Nephron progenitor cell (in vitro differentiated cells): ENCODE results near the gene AGPS.

Experiments used
- DNase-seq: peaks from one replicate; pipeline ENCODE4 v3.0.0; 2021
- H3K27ac Mint-ChIP-seq: 2 replicates; pipeline ENCODE4 v1.8.0; 2021; ENCODE audit warnings: mild to moderate bottlenecking, moderate library complexity, mixed read lengths
- H3K27me3 Mint-ChIP-seq: 2 replicates; pipeline ENCODE4 v1.8.0; 2021; ENCODE audit warnings: mild to moderate bottlenecking, low read depth, mixed read lengths; ENCODE audit not compliant: poor library complexity
- H3K36me3 Mint-ChIP-seq: 2 replicates; pipeline ENCODE4 v1.8.0; 2021; ENCODE audit warnings: low read depth, mixed read lengths
- H3K4me1 Mint-ChIP-seq: 2 replicates; pipeline ENCODE4 v1.8.0; 2021; ENCODE audit warnings: mixed read lengths
- H3K4me3 Mint-ChIP-seq: 2 replicates; pipeline ENCODE4 v1.8.0; 2021; ENCODE audit warnings: mild to moderate bottlenecking, moderate library complexity, mixed read lengths
- H3K9me3 Mint-ChIP-seq: 2 replicates; pipeline ENCODE4 v1.8.0; 2021; ENCODE audit warnings: mild to moderate bottlenecking, moderate library complexity, mixed read lengths
- TF ChIP-seq, protein P1 (sequence below): fragments of 200-600 bp; sonication (generic); IDR thresholded peaks from 2 replicates; pipeline ENCODE4 v1.5.0; 2021; ENCODE audit warnings: antibody characterized with exemption

Gene AGPS

GRCh38 chr2:177398290-177398683 lies 5.7 kb downstream of the AGPS start:
- Mint-ChIP-seq H3K9me3 (no peaks in the 10 kb centered on the region), H3K4me1 (peaks cover 31% of the 10 kb centered on the region)

GRCh38 chr2:177398791-177399190 lies 6.2 kb downstream of the AGPS start:
- no peak overlapping the region for H3K27ac Mint-ChIP-seq
- DNase-seq, result no peak
- TF ChIP-seq, protein P1, sequence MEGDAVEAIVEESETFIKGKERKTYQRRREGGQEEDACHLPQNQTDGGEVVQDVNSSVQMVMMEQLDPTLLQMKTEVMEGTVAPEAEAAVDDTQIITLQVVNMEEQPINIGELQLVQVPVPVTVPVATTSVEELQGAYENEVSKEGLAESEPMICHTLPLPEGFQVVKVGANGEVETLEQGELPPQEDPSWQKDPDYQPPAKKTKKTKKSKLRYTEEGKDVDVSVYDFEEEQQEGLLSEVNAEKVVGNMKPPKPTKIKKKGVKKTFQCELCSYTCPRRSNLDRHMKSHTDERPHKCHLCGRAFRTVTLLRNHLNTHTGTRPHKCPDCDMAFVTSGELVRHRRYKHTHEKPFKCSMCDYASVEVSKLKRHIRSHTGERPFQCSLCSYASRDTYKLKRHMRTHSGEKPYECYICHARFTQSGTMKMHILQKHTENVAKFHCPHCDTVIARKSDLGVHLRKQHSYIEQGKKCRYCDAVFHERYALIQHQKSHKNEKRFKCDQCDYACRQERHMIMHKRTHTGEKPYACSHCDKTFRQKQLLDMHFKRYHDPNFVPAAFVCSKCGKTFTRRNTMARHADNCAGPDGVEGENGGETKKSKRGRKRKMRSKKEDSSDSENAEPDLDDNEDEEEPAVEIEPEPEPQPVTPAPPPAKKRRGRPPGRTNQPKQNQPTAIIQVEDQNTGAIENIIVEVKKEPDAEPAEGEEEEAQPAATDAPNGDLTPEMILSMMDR, result no peak
- no peaks in the 10 kb centered on the region for H3K9me3 Mint-ChIP-seq
- H3K36me3 Mint-ChIP-seq, result peaks cover 17% of the 10 kb centered on the region
- H3K27me3 Mint-ChIP-seq, result no peaks in the 10 kb centered on the region
- peaks cover 26% of the 10 kb centered on the region for H3K4me1 Mint-ChIP-seq
- no peak overlapping the region for H3K4me3 Mint-ChIP-seq

More at GRCh38 chr2:177398290-177398683, 5.7 kb downstream of the AGPS start:
- Mint-ChIP-seq H3K27ac (no peak overlapping the region), H3K27me3 (no peaks in the 10 kb centered on the region), H3K36me3 (peaks cover 17% of the 10 kb centered on the region), H3K4me3 (no peak overlapping the region)
- no peak for DNase-seq
- TF ChIP-seq, protein P1, result no peak

DNA sequence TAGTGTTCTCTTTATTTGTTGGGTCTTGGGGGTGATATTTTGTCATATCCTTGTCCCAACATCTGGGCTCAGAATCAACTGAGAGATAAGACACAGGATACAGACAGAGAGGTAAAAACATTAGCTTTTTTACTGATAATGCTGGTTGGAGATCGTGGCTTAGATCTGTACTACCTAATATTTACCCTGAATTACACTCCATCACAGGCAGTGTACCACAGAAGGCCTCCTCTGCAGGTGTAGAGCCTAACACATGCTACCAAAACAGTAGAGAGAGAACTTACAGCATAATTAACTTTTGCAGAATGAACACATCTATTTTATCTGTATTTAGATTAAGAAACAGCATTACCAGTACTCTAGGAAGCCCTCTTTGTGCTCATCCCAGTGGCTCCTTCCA lies 6.8 kb downstream of the AGPS start:
- TF ChIP-seq, protein P1, result no peak
- H3K27ac Mint-ChIP-seq, result no peak overlapping the region
- no peaks in the 10 kb centered on the region for H3K9me3 Mint-ChIP-seq
- H3K4me1 Mint-ChIP-seq, result peaks cover 20% of the 10 kb centered on the region
- H3K4me3 Mint-ChIP-seq, result no peak overlapping the region
- H3K27me3 Mint-ChIP-seq, result no peaks in the 10 kb centered on the region
- H3K36me3 Mint-ChIP-seq, result peaks cover 22% of the 10 kb centered on the region
- no peak for DNase-seq

DNA sequence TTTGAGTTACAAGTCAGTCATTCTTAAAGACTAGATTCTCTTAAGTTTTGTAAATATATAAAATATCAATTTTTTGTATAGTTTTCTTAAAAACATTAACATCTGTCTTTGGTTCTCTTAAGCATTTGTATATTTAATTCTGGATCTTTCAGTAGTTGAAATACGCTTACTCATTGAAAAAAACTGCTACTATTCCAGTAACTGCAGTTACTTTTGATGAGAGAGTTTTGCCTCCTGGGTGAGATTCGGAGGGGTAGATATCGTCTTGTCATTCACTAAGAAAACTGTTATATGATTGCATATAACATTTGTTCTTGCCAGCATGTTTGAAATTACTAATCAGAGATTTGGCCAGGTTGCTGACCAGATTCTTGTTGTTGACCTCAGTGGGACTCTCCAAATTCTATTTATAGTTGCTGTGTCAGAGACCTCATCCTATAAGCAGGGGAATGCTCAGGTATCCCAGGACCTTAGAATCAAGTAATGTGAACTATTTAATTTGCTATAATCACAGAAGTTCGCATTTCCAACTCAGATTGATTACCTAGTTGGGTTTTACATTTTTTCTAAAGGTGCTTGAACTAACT lies 7.9 kb downstream of the AGPS start:
- Mint-ChIP-seq H3K4me3 (no peak overlapping the region), H3K9me3 (no peaks in the 10 kb centered on the region), H3K4me1 (peaks cover 12% of the 10 kb centered on the region), H3K36me3 (peaks cover 24% of the 10 kb centered on the region), H3K27ac (no peak overlapping the region), H3K27me3 (no peaks in the 10 kb centered on the region)
- no peak for DNase-seq
- TF ChIP-seq, protein P1, result no peak

DNA sequence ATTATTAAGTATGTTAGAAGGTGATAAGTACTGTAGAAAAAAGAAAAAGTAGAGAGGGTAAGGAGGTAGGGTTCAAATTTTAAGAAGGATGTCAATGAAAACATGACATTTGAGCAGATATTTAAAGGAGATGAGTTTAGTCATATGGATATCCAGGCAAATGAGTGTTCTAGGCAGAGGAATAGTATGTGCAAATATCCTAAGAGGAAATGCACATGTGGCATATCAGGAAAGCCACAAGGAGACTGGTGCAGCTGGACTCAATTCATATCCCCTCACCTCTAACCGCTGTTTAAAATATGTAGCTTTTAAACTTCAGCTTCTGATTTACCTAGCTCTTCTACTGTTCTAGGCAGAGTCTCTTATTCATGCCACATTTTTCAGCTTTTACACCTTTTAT lies 9.5 kb downstream of the AGPS start:
- H3K27me3 Mint-ChIP-seq, result no peaks in the 10 kb centered on the region
- H3K9me3 Mint-ChIP-seq, result peaks cover 3% of the 10 kb centered on the region
- H3K36me3 Mint-ChIP-seq, result peaks cover 31% of the 10 kb centered on the region
- no peak for DNase-seq
- TF ChIP-seq, protein P1, result no peak
- peaks cover 3% of the 10 kb centered on the region for H3K4me1 Mint-ChIP-seq
- no peak overlapping the region for H3K27ac Mint-ChIP-seq
- no peak overlapping the region for H3K4me3 Mint-ChIP-seq

DNA sequence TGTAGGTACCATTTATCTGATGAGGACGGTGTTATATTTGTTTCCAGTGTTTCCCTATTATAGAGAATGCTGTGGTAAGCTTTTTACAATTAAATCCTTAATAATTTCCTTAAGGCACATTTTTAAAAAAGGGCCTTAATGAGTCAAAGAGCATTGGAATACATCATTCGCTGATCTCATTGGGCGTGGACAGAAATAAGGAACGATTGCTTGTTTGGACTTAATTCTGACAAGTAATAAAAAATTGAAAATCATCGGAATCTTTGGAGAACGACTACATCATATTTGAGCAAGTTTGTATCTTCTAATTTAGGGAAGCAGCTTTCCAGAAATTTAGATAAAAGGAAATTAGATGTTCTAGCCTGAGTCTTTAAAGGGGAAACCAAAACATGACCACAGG lies 11.3 kb downstream of the AGPS start:
- H3K9me3 Mint-ChIP-seq, result peaks cover 14% of the 10 kb centered on the region
- H3K27ac Mint-ChIP-seq, result no peak overlapping the region
- H3K4me1 Mint-ChIP-seq, result no peaks in the 10 kb centered on the region
- no peaks in the 10 kb centered on the region for H3K27me3 Mint-ChIP-seq
- no peak overlapping the region for H3K4me3 Mint-ChIP-seq
- peaks cover 40% of the 10 kb centered on the region for H3K36me3 Mint-ChIP-seq
- TF ChIP-seq, protein P1, result no peak
- no peak for DNase-seq
